PC-3 (cell line): Measurements from ENCODE around the gene LILRB4. TPM values are rescaled to one million over a fixed set of nuclear protein-coding genes. Genes with fewer than 3 reads are reported as not detected.

Experiments
- ATAC-seq: fragments of 200-7000 bp; cut with Tn5 transposase; 2 replicates; pipeline ENCODE4 v1.9.1; 2020; ENCODE audit warnings: mild to moderate bottlenecking, moderate library complexity
- BruUV-seq: library from RNA; stranded (reverse); fragments of 400-500 nt; replicated peaks from 2 replicates; lab custom pipeline; 2021; lab: Mats Ljungman, UMichigan
- CTCF ChIA-PET: fragments of 300-600 bp; sonication (Branson Sonifier 250); formaldehyde crosslinking; loops from one replicate; lab custom pipeline; 2022; ENCODE audit warnings: antibody characterized with exemption; lab: Charles Lee
- POLR2A ChIA-PET: fragments of 300-600 bp; sonication (Branson Sonifier 250); formaldehyde crosslinking; loops from one replicate; lab custom pipeline; 2022; ENCODE audit warnings: antibody characterized with exemption; ENCODE audit not compliant: unreplicated experiment; lab: Charles Lee
- DNase-seq: peaks from one replicate; pipeline ENCODE4 v3.0.0-alpha.2; 2015
- H2AFZ ChIP-seq: fragments of 300-600 bp; sonication (generic); 2 replicates; pipeline ENCODE4 v1.6.0; 2016; ENCODE audit warnings: antibody characterized with exemption, low read length
- H3F3A ChIP-seq: fragments of 300-600 bp; sonication (generic); one replicate; pipeline ENCODE4 v1.6.0; 2017; ENCODE audit warnings: antibody characterized with exemption, low read length, control low read depth, mild to moderate bottlenecking; ENCODE audit not compliant: unreplicated experiment
- H3K27ac ChIP-seq: fragments of 300-600 bp; sonication (generic); 2 replicates; pipeline ENCODE4 v1.5.1; 2016; ENCODE audit warnings: mild to moderate bottlenecking, low read length
- H3K27me3 ChIP-seq: fragments of 300-600 bp; sonication (generic); 2 replicates; pipeline ENCODE4 v1.6.1; 2016; ENCODE audit warnings: low read length, mixed read lengths
- H3K36me3 ChIP-seq: fragments of 300-600 bp; sonication (generic); 2 replicates; pipeline ENCODE4 v1.6.1; 2016; ENCODE audit warnings: low read depth, mixed run types, low read length, mixed read lengths
- H3K4me1 ChIP-seq: fragments of 300-600 bp; sonication (generic); 2 replicates; pipeline ENCODE4 v1.5.1; 2016; ENCODE audit warnings: low read length; ENCODE audit not compliant: insufficient read depth
- H3K4me2 ChIP-seq: fragments of 300-600 bp; sonication (generic); 2 replicates; pipeline ENCODE4 v1.6.0; 2016; ENCODE audit warnings: low read length
- H3K4me3 ChIP-seq: fragments of 300-600 bp; sonication (generic); 2 replicates; pipeline ENCODE4 v1.5.1; 2016; ENCODE audit warnings: mild to moderate bottlenecking, low read length, mixed read lengths
- H3K79me2 ChIP-seq: fragments of 300-600 bp; sonication (generic); 2 replicates; pipeline ENCODE4 v1.6.1; 2017; ENCODE audit warnings: low read length, mixed read lengths
- H3K9ac ChIP-seq: fragments of 300-600 bp; sonication (generic); 2 replicates; pipeline ENCODE4 v1.6.0; 2016; ENCODE audit warnings: mild to moderate bottlenecking, low read length
- H3K9me2 ChIP-seq: fragments of 300-600 bp; sonication (generic); replicated peaks from 2 replicates; pipeline ENCODE4 v1.6.1; 2016; ENCODE audit warnings: mixed run types, low read length, mixed read lengths
- H3K9me3 ChIP-seq: fragments of 300-600 bp; sonication (generic); 2 replicates; pipeline ENCODE4 v1.6.1; 2016; ENCODE audit warnings: low read length, mixed read lengths
- H4K20me1 ChIP-seq: fragments of 300-600 bp; sonication (generic); 2 replicates; pipeline ENCODE4 v1.6.1; 2016; ENCODE audit warnings: low read length, mixed read lengths
- EZH2 ChIP-seq: fragments of 300-600 bp; sonication (generic); IDR thresholded peaks from one replicate; pipeline ENCODE4 v1.6.1; 2017; ENCODE audit warnings: antibody characterized with exemption, mild to moderate bottlenecking, low read length; ENCODE audit not compliant: unreplicated experiment
- EZH2phosphoT487 ChIP-seq: fragments of 300-600 bp; sonication (generic); IDR thresholded peaks from 2 replicates; pipeline ENCODE4 v1.6.1; 2018; ENCODE audit warnings: mild to moderate bottlenecking, antibody characterized with exemption, low read length, borderline replicate concordance
- intact Hi-C: fragments of 100-400 bp; cut with micrococcal nuclease; formaldehyde crosslinking; loops from 2 replicates; pipeline ENCODE4 v1.9.0; 2023
- total RNA-seq: library from RNA; depleted of rRNA; stranded (reverse); fragments of >200 nt; gene quantifications from 2 replicates; pipeline ENCODE4 v1.2.3, GENCODE V29; 2014
- TF ChIP-seq, protein P1 (sequence below): fragments of 300-600 bp; sonication (generic); conservative IDR thresholded peaks from 2 replicates; pipeline ENCODE4 v1.5.1; 2017; ENCODE audit warnings: antibody characterized with exemption, low read depth, mild to moderate bottlenecking, low read length

LILRB4 gene
- total RNA-seq, 1 experiment from 2014 or later, result not detected

DNA sequence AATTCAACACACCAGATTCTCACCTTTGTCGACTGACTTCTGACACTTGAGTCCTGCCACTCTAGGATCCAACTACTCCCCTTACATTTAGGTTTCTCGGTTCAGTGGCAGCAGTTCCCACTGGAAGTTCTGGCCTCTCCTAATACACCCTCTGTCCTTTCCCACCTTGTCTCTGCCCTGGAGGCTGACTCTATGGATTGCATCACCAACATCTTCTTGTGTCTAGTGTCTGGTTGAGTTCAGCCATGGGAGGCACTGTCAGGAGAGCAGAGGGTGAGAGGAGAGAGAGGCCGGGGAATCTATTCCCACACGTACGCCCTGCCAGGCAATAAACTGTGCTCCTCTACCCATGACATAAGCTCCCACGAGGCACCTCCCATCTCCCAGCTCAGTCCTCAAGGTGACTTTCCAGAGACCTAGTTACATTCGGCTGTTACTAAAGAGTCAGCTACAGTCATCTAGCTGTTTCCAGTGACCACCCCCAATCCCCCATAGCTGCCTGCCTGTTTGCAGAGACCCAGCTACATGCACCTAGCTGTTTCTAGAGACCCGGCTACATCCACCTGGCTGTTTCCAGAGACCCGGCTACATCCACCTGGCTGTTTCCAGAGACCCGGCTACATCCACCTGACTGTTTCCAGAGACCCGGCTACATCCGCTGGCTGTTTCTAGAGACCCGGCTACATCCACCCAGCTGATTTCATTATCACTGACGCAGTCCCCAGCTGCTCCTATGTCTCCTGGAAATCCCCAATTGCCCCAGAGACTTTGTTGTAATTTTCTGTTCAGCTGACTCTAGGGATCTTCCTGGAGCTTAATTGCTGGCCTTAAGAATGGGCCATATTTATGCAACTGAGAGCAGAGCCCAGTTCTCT is 8.1 kb upstream of the LILRB4 start:
- H3K36me3 ChIP-seq, result no peaks in the 10 kb centered on the region
- H3K4me3 ChIP-seq, result no peak overlapping the region
- H3K9me2 ChIP-seq, result no peaks in the 10 kb centered on the region
- no peak overlapping the region for H3K27ac ChIP-seq
- no TSS peak for BruUV-seq
- H3K4me2 ChIP-seq, result no peak overlapping the region
- no peak overlapping the region for H2AFZ ChIP-seq
- ATAC-seq (no peak), DNase-seq (no peak)
- no peaks in the 10 kb centered on the region for H3K9me3 ChIP-seq
- POLR2A ChIA-PET, result no interaction called here
- CTCF ChIA-PET, result no interaction called here
- intact Hi-C loops, result no loop called here
- no peaks in the 10 kb centered on the region for H3F3A ChIP-seq
- no peaks in the 10 kb centered on the region for H3K79me2 ChIP-seq
- TF ChIP-seq, protein P1, sequence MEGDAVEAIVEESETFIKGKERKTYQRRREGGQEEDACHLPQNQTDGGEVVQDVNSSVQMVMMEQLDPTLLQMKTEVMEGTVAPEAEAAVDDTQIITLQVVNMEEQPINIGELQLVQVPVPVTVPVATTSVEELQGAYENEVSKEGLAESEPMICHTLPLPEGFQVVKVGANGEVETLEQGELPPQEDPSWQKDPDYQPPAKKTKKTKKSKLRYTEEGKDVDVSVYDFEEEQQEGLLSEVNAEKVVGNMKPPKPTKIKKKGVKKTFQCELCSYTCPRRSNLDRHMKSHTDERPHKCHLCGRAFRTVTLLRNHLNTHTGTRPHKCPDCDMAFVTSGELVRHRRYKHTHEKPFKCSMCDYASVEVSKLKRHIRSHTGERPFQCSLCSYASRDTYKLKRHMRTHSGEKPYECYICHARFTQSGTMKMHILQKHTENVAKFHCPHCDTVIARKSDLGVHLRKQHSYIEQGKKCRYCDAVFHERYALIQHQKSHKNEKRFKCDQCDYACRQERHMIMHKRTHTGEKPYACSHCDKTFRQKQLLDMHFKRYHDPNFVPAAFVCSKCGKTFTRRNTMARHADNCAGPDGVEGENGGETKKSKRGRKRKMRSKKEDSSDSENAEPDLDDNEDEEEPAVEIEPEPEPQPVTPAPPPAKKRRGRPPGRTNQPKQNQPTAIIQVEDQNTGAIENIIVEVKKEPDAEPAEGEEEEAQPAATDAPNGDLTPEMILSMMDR, result no peak
- no peak for TF ChIP-seq EZH2phosphoT487
- no peak for TF ChIP-seq EZH2
- H3K9ac ChIP-seq, result no peak overlapping the region
- H4K20me1 ChIP-seq, result no peaks in the 10 kb centered on the region
- H3K4me1 ChIP-seq, result no peaks in the 10 kb centered on the region
- peaks cover 22% of the 10 kb centered on the region for H3K27me3 ChIP-seq

DNA sequence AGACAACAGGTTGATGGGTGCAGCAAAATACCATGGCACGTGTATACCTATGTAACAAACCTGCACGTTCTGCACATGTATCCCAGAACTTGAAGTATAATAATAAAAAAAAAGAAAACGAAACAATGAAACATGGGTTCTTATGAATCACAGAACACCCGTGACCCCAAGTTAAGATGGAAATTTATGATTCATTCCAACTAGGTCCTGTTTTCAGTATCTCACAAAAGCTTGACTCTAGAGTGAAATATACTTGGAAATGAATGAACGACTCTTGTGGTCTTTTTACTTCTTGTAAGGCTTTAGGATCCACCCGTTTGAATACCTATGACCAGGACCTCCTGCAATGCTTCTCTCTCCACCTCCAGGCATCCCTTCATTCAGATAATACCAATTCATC is 3.5 kb upstream of the LILRB4 start:
- ATAC-seq (no peak), DNase-seq (no peak)
- Histone ChIP-seq H3K9me3 (no peaks in the 10 kb centered on the region), H4K20me1 (no peaks in the 10 kb centered on the region), H3K4me1 (no peaks in the 10 kb centered on the region), H3K36me3 (no peaks in the 10 kb centered on the region), H3K27ac (no peak overlapping the region), H3K27me3 (peaks cover 55% of the 10 kb centered on the region), H3K9me2 (no peaks in the 10 kb centered on the region), H3K9ac (no peak overlapping the region), H3F3A (no peaks in the 10 kb centered on the region), H3K4me2 (no peak overlapping the region), H3K4me3 (no peak overlapping the region), H3K79me2 (no peaks in the 10 kb centered on the region), H2AFZ (no peak overlapping the region)
- TF ChIP-seq, protein P1, result no peak
- TF ChIP-seq EZH2phosphoT487, result no peak
- no peak for TF ChIP-seq EZH2
- intact Hi-C loops, result no loop called here
- no TSS peak for BruUV-seq
- ChIA-PET POLR2A (no interaction called here), CTCF (no interaction called here)

DNA sequence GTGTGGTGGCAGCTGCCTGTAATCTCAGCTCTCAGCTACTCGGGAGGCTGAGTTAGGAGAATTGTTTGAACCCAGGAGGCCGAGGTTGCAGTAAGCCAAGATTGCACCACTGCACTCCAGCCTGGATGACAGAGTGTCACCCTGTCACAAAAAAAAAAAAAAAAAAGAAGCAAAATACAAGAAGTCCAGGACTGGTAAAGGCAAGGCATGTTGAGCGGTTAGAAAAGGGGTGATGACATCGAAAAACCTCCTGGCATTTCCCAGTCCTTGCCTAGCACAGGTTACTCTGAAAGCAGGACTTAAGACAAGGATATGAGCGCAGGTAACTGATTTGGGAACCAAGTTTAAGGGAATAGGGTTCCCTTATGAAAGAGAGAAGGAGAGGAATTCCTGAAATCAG is 2.5 kb upstream of the LILRB4 start:
- Histone ChIP-seq H3K4me3 (no peak overlapping the region), H3F3A (no peaks in the 10 kb centered on the region), H3K27ac (no peak overlapping the region), H3K4me2 (no peak overlapping the region), H3K4me1 (no peaks in the 10 kb centered on the region), H3K27me3 (peaks cover 54% of the 10 kb centered on the region), H3K9me2 (no peaks in the 10 kb centered on the region), H3K79me2 (no peaks in the 10 kb centered on the region), H3K36me3 (no peaks in the 10 kb centered on the region), H2AFZ (no peak overlapping the region), H3K9me3 (no peaks in the 10 kb centered on the region), H3K9ac (no peak overlapping the region), H4K20me1 (no peaks in the 10 kb centered on the region)
- no TSS peak for BruUV-seq
- TF ChIP-seq EZH2, result no peak
- TF ChIP-seq, protein P1, result no peak
- DNase-seq (no peak), ATAC-seq (no peak)
- POLR2A ChIA-PET, result no interaction called here
- intact Hi-C loops, result no loop called here
- CTCF ChIA-PET, result no interaction called here
